Astrocyte of the spinal cord (primary cell): ENCODE data around the gene CAMK2D.

ENCODE experiments used
- DNase-seq: peaks from one replicate; pipeline ENCODE4 v3.0.0; 2011; ENCODE audit warnings: low read depth, low spot score
- H3K4me3 ChIP-seq: 2 replicates; pipeline ENCODE4 v1.5.1; 2011; ENCODE audit warnings: low read depth, mild to moderate bottlenecking, low read length, moderate library complexity
- in situ Hi-C: cut with HindIII; loops from 2 replicates; pipeline ENCODE4 v1.10.0; 2017; ENCODE audit warnings: low sequenced_read_pairs
- TF ChIP-seq, protein P1 (sequence below): IDR thresholded peaks from 2 replicates; pipeline ENCODE4 v1.5.1; 2012; ENCODE audit warnings: low read depth, mild to moderate bottlenecking, low read length, inconsistent platforms

The CAMK2D gene

DNA sequence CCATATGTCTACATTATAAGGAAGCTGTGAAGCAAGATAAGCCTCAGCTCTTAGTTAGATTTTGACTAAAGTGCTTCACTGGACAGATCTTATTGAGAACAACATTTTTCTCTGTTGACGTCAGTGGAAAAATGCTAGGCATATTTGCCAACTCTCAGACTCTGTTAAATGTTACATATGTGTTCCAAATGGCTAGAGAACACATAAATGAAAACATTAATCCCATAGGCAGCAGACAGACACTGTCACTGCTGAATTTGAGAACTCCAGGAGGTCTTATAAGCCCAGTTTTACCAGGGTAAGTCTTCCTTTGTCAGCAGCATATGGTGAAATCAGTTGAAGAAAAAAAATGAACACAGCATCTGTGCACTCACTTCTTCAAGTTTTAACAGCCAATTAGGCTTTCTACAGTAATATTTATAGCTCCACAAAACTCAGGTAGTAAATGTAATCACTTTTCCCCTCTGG is 186.9 kb downstream of the CAMK2D start:
- TF ChIP-seq, protein P1, sequence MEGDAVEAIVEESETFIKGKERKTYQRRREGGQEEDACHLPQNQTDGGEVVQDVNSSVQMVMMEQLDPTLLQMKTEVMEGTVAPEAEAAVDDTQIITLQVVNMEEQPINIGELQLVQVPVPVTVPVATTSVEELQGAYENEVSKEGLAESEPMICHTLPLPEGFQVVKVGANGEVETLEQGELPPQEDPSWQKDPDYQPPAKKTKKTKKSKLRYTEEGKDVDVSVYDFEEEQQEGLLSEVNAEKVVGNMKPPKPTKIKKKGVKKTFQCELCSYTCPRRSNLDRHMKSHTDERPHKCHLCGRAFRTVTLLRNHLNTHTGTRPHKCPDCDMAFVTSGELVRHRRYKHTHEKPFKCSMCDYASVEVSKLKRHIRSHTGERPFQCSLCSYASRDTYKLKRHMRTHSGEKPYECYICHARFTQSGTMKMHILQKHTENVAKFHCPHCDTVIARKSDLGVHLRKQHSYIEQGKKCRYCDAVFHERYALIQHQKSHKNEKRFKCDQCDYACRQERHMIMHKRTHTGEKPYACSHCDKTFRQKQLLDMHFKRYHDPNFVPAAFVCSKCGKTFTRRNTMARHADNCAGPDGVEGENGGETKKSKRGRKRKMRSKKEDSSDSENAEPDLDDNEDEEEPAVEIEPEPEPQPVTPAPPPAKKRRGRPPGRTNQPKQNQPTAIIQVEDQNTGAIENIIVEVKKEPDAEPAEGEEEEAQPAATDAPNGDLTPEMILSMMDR: no peak
- peak; percentile 74 for DNase-seq
- in situ Hi-C loops: no loop called here
- no peak overlapping the region for H3K4me3 ChIP-seq

DNA sequence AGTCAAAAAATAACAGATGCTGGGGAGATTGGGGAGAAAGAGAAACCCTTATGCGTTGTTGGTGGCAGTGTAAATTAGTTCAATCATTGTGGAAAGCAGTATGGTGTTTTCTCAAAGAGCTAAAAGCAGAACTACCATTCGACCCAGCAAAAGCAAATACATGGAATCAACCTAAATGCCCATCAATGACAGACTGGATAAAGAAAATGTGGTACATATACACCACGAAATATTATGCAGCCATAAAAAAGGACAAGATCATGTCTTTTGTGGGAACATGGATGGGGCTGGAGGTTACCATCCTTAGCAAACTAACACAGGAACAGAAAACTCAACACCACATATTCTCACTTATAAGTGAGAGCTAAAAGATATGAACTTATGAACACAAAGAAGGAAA is 188.9 kb downstream of the CAMK2D start:
- in situ Hi-C loops: no loop called here
- TF ChIP-seq, protein P1: no peak

DNA sequence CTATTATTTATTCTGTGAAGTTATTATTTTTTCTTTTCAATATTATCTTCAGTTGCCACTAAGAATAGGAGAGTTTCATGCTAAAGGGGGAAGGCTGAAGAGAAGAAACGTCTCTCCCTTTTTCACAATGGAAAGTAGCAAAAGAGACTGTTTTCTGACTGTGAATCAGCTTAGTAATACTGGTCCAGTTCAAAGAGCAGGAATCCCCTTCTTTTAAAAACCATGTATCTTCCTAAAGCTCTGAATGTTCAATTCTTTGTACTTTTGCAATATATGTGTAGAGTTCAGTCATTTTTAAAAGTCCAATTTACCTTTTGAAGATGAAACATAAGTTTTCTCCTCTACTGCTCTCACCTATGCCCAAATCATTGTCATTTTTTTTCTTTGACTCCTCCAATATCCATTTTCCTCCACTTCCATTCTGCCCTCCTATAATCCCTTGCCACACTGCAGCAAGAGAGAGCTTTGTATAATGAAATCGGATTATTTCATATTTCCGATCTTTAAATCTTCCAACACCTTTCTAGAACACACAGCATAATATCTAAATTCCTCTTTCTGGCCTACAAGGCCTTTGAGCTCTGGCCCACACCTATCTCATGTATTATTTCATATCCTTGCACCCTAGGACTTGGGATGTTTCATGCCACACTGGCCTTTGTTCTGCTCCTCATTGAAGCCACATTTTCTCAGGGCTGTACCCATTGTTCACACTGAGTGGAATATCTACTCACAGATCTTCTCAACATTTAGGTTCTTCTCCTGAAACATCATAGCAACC is 195.3 kb downstream of the CAMK2D start:
- in situ Hi-C loops: no loop called here
- TF ChIP-seq, protein P1: no peak
- no peak for DNase-seq
- no peak overlapping the region for H3K4me3 ChIP-seq

More for the DNA sequence above, 188.9 kb downstream of the CAMK2D start:
- no peak for DNase-seq
- H3K4me3 ChIP-seq: no peak overlapping the region

DNA sequence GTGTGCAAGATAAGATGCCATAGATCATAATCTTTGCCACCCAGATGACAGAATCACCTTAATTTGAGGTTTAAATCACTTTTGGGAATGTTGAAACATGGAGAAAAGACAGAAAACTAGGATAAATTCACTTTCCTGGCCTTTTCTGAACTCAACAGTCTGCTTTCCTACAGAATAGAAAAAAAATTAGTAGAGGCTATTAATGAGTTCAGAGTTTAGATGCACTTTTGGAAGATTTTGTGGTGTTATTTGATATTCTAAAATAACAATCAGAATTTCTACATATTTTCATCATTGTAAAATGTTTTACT is 195.9 kb downstream of the CAMK2D start:
- no peak for DNase-seq
- TF ChIP-seq, protein P1: no peak
- H3K4me3 ChIP-seq: no peak overlapping the region
- in situ Hi-C loops: no loop called here

DNA sequence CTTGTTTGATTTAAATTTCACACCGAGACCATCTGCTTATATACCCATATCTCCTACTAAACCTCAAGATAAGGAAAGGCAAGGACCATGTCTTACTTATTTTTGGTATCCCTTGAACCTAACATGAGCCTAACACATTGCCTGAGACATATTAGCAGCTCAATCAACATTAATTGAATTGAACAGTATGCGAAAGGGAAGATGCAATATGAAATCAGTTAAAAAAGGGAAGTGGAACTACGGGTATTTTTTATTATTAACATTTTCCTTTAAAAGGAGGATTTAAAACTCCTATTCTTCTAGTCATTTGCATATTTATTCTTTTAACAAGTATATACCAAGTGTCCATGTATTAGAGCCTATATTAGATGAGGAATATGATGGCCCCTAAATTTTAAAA is 197.0 kb downstream of the CAMK2D start:
- in situ Hi-C loops: no loop called here
- H3K4me3 ChIP-seq: no peak overlapping the region
- DNase-seq: no peak
- TF ChIP-seq, protein P1: no peak

DNA sequence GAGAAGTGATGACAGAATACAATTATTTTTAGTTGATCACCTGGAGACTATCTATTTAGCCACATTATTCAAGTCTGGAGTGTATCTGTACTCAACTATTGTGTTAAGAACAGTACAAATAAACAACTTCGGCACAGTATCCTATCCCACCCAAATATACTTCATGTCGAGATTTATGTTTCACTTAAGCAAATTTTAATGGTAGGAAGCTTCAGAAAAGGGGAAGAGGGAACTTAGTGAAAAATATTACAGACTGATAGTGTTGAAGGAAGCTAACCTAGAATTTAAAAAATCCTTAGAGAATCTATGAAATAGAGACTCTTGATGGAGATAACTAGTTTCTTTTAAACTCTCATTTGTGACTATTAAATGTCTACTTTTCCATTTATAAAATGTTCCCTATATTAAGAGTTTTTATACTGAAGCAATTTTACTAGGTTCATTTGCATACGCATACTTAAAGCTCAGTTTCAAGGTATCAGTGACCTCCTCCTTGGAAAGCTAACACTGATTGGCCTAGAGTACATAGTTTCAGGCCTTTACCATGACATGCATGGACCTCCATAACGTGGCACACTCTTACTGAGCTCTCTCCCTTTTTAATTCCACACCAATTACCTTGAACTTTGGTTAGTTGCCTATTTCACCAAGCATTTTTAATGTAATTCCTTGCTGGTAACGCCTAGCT is 197.7 kb downstream of the CAMK2D start:
- in situ Hi-C loops: no loop called here
- H3K4me3 ChIP-seq: no peak overlapping the region

More for the DNA sequence above, 197.7 kb downstream of the CAMK2D start:
- DNase-seq: no peak
- TF ChIP-seq, protein P1: no peak
